IPS-NIHi7 (cell line): ENCODE measurements around the gene PRKAR1B.

Experiments used
- DNase-seq: peaks from one replicate; pipeline ENCODE4 v3.0.0; 2012; ENCODE audit warnings: mixed read lengths; ENCODE audit errors: extremely low spot score

The PRKAR1B gene

DNA sequence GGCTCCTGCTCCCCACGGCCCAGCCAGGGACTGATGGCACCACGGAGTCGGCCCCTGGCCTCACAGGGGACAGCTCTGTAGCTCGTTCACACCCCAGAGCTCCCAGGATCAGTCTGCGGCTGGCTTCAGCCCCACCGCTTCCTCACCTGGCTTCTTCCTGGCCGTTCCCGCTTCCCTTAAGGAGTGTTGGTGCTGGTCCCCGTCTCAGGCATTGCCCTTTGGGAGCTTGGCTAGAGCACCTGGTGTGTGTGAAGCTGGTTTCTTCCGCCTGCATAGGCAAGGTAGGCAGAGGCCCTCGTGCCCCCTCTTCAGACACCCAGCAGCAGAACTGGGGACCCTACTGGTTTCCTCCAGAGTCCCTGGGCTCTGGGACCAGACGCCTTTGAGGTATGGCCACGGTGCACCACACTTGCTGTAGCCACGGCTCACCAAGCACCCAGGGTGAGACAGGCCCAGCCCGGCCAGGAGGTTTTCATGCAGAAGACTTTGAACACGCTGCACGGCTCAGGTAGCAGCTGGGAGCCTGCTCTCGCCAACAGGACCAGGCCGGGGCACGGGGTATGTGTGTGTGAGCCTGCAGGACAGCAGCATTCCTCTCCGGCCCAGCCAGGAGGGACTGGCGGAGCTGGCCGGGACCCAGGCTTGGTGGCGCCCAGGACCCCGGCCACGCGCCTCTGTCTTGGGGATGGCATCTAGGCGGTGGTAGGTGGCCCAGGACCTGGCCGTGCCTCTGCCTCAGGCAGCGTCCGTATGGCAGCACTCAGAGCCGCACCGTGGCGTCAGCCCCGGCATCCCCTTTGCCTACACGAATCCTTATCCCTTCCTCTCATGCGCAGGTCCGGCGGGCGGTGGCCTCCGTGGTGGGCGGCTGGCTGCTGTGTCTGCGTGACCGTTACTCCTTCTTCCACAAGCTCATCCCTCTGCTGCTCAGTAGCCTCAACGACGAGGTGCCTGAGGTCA, 13.2 kb upstream of the PRKAR1B start:
- DNase-seq = no peak

DNA sequence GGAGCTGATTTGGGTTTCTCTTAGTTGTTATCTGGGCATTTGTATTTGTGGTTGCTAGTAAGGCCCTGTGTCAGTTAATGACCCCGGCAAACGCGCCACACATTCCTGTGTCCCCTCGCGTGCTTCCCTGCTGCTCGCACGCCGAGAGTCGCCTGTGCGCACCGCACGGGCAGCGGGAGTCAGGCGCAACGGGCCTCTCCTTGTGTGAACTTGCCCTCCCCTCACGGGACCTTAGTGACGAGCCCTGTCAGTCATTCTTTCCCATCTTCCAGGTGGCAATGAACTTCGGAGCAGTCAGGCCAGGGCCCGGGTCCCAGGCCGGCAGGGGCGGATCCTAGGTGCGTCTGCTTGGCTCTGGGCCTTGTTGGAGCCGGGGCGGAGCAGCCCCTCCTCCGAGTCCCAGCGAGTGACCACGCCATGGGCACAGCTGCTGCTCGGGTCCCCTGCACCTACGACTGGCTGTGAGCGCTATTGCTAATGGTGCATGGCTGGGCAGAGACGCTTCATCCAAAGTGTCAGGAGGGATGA, 12.4 kb upstream of the PRKAR1B start:
- no peak for DNase-seq

DNA sequence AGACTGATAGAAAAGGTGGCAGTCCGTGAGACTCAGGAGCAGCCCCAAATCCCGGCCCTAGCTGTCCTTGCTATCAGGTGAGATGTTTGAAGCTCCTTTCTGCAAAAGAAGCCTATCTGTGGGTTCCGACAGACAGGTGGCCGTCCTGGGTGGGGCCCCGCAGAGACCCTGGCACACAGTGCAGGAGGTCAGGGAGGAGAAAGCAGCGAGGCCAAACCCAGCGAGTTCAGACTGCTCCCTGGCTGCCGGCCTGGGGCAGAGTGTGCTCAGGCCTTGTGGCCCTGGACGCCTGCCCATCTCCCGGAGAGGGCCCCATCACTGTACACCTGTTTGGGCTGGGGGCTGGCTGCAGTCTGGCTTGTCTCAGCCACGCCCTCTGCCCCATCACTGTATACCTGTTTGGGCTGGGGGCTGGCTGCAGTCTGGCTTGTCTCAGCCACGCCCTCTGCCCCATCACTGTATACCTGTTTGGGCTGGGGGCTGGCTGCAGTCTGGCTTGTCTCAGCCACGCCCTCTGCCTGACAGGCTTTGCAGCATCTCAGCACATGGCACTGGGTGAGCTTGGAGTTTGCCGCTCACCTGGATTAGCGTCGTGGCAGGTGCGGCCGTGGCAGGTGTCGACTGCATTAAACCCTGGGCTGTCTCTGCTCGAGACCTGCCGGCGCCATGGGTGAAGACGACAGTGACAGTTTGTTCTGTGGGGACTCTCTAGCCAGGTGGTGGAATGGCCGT, 11.8 kb upstream of the PRKAR1B start:
- DNase-seq = no peak

DNA sequence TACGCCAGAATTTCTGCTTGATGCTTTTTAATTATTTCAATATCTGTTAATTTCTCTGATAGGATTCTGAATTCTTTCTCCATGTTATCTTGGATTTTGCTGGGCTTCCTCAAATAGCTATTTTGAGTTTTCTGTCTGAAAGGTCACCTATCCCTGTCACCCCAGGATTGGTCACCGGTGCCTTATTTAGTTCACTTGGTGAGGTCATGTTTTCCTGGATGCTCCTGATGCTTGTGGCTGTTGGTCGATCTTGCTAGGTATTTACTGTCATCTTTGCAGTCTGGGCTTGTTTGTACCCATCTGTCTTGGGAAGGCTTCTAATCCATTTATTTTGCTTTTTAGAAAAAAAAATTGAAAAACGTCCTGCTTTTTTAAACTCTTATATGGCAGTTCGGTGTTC, 11.2 kb upstream of the PRKAR1B start:
- DNase-seq = no peak

DNA sequence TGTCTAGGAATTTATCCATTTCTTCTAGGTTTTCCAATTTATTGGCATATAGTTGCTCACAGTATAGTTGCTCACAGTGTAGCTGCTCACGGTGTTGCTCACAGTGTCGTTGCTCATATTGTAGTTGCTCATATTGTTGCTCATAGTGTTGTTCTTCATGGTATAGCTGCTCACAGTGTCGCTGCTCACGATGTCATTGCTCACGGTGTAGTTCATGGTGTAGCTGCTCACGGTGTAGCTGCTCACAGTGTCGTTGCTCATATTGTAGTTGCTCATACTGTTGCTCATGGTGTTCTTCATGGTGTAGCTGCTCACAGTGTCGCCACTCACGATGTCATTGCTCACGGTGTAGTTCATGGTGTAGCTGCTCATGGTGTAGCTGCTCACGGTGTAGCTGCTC, 7.7 kb upstream of the PRKAR1B start:
- DNase-seq = no peak

DNA sequence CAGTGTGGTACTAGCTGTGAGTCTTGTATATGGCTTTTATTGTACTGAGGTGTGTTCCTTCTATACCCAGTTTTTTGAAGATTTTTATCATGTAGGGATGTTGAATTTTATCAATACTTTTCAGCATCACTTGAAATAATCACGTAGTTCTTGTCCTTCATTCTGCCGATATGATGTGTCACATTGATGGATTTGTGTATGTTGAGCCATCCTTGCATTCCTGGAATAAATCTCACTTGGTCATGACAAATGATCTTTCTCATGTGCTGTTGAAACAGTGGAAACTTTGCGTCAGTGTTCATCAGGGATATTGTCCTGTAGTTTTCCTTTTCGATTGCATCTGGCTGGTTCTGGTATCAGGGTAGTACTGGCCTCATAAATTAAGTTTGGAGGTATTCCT, 7.1 kb upstream of the PRKAR1B start:
- DNase-seq = no peak

DNA sequence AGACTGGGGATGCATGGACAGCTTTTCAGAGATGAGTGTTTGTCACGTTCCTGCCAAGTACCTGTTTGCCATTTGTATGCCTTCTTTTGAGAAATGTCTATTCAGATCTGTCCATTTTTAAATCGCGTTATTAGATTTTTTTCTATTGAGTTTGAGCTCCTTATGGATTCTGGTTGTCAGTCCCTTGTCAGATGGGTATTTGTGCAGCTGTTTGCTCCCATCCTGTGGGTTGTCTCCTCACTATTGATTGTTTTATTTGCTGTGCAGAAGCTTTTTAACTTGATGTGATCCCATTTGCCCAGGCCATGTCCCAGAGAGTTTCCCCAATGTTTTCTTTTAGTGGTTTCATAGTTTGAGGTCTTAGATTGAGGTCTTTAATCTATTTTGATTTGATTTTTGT, 5.5 kb upstream of the PRKAR1B start:
- no peak for DNase-seq

DNA sequence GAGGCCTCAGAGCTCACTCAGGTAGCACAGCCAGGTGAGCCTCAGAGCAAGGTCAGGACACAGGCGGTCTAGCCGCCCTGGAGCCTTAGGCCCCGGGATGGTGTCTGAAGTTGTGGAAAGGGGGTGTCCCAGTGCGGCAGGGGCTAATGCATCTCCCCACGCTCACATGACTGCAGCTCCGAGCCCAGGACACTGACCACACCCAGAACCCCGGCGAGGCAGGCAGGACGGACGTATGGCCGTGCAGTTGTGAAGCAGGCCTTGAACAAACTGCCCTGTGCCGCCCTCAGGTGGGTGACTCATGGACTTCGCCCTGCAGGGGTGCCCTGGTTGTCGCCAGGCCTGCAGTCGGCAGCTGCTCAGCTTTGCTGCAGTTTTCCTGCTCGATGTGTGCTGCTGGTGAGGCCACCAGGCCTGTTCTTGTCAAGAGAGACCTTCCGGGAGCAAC, 5.0 kb upstream of the PRKAR1B start:
- peak; percentile 56 for DNase-seq

DNA sequence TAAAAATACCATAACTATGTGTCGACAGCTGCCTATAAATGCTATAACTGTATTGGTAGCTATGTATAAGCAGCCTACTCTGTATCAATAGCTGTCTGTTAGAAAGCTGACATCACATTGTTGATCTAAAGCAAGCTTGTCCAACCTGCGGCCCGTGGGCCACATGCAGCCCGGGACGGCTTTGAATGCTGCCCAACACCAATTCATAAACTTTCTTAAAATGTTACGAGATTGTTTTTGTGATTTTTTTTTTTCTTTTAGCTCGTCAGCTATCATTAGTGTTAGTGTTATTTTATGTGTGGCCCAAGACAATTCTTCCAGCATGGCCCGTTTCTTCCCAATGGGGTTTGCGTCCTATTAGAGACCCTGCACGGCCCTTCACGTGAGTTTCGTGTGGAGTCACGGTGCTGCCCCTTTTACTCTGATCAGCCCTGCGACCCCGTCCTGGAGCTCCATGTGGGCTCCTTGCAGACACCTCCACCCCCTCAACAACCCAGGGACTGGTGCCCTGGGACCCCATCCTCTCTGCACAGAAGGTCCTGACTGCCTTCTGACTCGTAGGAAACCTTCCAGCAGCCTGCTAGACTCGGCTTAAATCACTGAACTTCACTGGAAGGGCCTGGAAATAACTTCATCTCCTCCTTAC, 4.5 kb upstream of the PRKAR1B start:
- DNase-seq = no peak

DNA sequence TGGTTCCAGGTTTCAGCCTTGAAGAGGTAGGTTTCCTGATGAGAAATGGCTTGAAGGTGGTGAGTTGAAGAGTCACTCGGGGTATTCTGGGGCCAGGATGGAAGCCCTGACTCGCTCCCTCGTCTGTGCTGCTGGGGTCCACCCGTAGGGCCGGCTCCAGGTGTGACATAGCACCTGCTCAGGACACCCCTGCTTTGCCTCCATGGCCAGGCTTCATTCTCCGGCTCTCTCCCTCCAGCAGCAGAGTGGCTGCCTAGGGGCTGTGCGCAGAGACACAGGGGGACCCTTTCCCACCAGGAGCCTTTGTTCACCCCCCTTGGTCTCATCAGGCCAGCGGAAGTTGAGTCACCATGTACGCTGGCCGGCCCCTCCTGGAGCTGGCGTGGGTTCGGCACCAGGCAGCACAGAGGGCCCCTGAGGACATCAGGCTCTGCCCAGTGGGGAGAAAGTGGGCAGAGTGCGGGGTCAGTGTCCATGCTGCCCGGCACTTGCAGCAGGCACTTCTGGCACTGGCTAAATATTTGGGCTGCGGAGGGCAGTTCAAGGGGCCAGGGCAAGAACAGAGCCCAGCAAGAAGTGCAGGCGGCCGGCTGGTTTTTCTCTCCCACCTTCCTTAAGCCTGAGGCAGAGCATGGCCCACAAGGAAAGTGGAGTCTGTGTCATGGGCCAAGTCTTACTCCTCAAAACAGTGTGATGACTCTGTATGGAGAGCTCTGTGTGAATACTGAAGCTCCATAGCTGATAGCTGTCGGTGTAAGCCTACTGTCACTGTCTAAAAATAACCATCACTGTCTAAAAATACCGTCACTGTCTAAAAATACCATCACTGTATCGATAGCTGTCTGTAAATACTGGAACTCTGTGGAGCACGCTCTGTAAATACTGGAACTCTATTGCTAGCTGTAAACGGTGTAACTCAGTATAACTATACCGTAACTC, 3.7 kb upstream of the PRKAR1B start:
- DNase-seq = no peak

DNA sequence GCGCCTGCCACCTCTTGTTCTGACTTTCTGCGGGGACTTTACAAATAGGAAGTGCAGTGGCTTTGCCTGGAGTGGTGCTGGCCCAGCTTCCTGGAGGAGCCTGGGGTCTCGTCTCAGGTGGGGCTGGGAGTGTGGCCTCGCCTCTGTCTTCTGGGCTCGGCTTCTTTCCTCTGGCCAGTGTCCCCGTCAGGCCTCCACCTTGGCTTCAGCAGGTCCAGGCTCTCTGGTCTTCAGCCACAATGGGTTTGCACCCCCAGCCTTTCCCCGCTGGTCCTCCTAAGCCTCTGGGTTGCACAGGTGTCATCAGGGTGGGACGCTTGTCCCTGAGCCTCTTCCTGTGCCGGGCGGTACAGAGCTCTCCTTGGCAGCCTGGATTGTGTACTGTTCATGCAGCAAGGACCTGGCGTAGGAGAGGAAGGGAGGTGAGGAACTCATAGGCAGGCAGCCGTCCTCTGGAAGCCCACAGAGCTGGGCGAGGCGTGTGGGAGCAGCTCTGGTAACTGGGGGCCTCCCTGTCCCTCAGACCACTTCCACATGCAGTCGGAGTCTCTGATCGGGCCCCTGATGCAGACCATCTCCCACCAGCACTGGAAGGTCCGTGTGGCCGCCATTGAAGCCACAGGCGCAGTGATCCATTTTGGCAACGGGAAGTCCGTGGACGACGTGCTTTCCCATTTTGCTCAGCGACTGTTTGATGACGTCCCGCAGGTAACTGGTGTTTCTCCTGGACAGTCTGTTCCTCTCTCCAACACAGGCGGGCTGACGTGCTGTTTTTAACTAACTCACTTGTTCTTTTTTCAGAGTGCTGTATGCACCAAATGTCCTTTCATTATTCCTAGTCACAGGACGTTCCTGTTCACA, 2.3 kb upstream of the PRKAR1B start:
- DNase-seq = no peak

DNA sequence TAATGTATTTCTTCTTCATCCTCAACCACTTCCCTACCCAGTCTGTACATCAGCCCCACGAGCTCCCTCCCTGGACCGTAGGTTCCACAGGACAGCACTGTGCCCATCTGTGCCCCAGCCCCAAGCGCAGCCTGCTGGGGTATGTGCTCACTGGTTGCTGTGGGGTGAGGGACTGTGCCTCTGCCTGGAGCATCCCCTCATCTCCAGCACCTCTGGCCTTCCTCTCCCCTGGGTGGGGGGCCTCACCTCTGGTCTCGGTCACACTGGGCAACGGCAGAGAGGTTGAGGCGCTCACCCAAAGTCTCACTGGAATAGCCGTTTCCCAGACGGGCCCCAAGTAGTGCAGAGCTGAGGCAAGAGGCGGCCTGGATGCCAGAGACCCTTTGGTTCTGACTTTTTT, 1.5 kb upstream of the PRKAR1B start:
- no peak for DNase-seq

DNA sequence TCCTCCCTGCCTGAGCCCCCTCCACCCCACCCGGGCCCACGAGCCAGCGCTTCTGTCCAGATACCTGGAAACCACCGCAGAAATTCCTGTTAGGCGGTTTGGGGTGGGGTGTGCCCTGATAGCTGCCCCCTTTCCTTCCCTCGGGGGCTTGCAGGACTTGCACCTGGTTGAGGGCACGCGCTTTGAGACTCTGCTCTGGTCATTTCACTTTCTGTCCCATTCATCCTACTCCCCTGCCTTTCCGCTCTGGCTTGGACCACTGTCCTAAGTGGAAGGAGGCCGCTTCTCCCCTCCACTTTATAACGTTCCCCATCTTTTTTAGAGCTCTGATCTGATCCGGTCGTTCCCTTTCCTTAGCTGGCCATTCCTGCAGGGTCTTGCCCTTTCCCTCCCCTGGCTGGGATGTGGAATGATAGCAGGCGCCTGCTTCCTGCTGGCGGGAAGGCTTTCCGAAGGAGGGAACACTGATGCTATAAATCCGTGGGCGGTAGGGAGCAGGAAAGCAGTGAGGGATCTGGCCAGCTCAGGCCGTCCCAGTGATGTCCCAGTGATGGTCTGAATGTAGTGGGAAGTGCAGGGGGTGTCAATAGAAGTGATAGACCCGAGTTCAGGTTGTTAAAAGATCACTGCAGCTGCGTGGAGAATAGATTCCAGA, 852 bp upstream of the PRKAR1B start:
- peak; percentile 69 for DNase-seq

DNA sequence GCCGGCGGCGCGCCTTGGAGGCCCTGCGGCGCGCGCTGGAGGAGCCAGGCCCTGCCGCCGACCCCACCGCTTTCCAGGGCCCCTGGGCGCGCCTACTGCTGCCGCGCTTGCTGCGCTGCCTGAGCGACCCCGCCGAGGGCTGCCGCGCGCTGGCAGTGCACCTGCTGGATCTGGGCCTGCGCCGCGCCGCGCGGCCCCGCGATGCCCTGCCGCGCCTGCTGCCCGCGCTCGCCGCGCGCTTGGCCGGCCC, 302 bp downstream of the PRKAR1B start:
- DNase-seq = no peak

DNA sequence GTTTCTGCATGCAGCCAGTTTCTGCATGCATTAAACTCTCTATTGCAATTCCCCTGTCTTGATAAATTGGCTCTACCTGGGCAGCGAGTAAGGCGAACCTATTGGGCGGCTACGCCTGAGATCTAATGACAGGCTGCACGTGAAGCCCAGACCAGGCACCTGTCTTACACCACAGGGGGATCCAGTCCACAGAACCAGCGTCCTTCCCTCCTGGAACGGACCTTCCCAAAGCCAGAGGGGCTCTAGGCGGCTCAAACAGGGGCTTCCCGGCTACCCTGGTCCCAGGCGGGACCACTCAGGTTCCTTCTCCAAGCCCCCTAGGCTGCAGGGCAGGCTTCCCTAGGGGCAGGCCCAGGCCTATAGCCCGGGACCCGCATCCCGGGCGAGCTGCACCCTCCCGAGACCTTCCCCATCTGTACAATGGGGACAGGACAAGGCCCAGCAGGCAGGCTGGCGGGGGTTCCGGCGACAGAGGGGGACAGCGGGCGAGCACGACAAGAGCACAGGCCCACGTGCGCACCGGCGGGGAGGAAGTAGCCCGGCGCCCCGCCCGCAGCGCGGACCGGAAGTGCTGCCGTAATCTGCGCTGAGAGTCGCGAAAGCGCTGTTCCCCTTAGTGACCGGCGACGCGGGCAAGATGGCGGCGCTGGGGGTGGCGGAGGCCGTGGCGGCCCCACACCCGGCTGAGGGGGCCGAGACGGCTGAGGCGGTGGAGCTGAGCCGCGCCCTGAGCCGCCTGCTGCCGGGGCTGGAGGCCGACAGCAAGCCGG, 812 bp downstream of the PRKAR1B start, which contains the start of gene DNAAF5:
Gene DNAAF5, plus strand, starts transcription at position 616 of the 770 bp plus-strand sequence. Its CDS starts 22 bp downstream, at position 638.
- peak; percentile 95 for DNase-seq

DNA sequence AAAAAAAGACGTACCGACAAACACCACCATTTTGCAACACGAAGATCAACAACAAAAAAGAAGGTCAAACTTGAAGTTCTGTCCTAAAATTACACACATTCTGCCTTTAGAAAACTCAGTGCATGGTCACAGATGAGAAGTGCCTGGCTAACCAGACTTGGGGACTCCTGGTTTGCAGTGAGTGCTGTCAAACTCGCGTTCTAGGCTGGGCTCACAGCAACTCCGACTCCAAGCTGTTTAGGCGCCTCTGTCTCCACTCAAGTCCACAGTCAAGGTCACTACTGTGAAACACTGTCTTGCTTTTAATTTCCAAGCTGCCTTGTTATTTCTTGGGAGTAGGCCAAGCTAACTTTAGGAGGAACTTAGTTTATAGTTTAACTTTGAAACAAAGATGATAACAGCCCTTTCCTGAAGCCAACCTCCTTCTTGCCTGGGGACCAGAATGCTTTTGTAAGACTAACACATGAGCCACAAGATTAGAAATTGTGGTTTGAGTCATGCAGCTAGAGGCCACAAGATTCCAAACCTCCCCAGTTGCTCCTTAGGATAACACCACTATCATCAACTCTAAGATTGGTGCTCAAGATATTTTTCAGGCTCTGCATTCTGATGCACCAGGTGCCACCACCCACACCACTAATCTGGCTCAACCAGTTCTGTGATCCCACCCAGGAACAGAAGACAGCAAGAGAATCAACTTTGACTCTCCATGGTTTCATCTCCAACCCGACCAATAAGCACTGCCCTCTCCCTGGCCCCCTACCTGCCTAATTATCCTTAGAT, 1.7 kb downstream of the PRKAR1B start:
- DNase-seq = no peak

DNA sequence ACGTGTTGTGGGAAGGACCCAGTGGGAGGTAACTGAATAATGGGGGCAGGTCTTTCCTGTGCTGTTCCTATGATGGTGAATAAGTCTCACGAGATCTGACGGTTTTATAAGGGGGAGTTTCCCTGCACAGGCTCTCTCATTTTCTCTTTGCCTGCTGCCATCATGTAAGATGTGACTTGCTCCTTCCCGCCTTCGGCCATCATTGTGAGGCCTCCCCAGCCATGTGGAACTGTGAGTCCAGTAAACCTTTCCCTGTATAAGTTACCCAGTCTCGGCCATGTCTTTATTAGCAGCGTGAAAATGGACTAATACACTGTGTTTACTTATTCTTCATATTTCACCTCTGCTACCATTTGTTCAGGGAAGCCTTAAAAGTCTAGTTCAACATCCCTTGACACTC, 2.8 kb downstream of the PRKAR1B start:
- no peak for DNase-seq

DNA sequence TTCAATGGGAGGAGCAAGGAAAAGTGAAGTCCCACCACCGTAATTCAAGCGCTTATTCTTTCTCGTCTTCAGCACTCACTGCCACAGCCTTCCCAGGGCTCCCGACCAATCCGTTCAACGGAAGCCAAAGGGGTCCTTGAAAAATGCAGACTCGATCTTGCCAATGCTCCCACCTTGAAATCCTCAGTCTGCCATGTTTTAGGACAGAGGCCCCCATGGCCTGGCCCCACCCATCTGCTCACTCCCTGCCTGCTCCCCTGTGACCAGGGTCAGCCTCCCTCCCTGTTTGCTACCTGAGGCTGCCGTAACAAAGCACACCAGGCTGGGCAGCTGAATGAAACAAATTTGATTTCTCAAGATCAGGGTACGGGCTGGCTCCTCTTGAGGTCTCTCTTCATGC, 3.5 kb downstream of the PRKAR1B start:
- DNase-seq = no peak
